CD4-positive, alpha-beta T cell treated with Interleukin-1 beta for 1 hour (primary cell): ENCODE measurements around the gene PPP1R7.

Experiments used
- DNase-seq, 2 donors: peaks; one replicate each; pipeline ENCODE4 v3.0.0-alpha.2; 2020 to 2022

Gene PPP1R7

DNA sequence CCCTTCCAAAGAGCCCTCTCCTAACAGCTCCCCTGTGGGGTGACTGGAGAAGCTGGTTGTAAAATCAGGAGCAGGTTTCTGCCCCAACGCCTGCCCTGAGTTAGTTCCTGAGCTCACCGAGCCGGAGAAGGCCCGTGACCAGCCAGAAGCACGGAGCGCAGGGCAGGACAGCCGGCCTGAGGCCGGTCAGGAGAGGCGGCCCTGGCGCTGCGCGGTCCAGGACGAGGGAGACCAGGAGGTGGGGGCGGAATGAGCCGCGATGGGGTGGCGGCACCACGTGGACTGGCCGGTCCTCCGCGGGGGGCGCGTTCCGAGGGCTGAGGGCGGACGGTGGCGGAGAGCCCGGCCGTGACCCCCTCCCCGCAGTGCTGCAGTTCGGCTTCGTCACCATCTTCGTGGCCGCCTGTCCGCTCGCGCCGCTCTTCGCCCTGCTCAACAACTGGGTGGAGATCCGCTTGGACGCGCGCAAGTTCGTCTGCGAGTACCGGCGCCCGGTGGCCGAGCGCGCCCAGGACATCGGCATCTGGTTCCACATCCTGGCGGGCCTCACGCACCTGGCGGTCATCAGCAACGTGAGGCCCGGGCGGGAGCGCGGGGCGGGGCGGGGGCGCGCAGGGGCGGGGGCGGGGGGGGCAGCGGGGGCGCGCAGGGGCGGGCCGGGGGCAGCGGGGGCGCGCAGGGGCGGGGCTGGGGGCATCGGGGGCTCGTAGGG is 67.2 kb downstream of the PPP1R7 start:
- peak; percentile 31 to 43 for DNase-seq

DNA sequence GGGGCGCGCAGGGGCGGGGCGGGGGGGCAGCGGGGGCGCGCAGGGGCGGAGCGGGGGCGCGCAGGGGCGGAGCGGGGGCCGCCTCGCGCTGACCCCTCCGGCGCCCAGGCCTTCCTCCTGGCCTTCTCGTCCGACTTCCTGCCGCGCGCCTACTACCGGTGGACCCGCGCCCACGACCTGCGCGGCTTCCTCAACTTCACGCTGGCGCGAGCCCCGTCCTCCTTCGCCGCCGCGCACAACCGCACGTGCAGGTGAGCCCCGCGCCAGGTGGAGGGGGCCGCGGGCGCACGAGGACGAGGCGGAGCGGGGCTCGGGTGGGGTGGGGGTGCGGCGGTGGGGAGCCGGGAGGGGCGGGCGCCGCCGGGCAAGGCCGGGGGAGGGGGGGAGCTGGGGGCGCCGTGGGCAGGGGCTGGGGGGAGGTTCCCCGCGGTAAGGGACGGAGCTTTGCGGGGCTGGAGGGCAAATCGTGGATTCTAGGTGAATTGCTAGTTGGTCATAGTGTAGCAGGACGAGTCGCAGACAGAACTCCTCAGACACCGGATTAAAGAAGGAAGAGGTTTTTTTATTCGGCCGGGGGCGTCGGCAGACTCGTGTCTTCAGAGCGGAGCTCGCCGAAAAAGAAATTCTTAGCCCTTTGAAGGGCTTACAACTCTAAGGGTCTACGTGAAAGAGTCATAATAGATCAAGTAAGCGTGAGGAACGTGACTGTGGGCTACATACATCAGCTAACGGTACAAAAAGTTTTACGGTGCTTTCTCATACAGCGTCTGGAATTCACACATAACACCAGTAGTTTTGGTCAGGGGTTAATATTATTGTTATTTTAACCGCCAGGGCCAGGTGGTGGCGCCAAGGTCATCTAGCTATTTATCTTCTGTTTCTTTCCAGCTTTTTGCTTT is 68.1 kb downstream of the PPP1R7 start:
- peak; percentile 44 to 47 for DNase-seq

DNA sequence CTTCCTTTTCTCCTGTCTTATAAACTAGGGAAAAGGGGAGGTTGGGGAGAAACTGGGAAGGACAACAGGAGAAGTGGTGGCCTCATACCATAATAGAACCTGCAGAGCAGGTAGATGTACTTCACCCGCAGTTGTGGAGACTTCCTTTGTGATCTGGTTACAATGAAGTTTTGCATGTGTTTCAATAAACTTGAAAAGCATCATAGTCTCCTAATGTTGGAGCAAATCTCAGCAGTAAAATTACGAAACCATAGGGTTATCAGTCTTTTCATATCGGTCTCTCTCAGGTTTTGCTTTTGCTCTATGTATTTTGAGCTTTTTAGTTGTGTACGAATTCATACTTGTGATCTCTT is 68.7 kb downstream of the PPP1R7 start:
- no peak for DNase-seq

DNA sequence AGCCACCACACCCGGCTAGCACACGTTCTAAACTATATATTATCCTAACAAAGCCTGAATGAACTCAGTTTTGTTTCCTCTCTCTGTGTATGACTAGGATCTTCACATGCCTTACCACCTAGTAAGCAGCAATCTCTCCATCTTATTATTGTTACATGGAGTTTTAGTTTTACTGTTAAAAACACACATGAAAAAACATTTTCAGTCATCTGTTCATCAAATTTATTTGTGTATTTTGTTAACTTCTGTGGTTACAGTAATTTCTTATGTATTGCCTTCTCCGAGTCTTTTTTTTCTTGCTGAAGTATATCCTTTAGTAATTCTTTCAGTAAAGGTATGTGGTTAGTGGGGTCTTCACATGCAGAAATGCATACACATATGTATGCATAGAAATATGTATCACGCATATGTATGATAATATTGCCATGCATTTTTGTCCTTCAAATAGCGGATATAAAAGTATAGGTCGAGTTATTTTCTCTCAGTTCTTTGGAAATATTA is 69.6 kb downstream of the PPP1R7 start:
- DNase-seq = no peak

DNA sequence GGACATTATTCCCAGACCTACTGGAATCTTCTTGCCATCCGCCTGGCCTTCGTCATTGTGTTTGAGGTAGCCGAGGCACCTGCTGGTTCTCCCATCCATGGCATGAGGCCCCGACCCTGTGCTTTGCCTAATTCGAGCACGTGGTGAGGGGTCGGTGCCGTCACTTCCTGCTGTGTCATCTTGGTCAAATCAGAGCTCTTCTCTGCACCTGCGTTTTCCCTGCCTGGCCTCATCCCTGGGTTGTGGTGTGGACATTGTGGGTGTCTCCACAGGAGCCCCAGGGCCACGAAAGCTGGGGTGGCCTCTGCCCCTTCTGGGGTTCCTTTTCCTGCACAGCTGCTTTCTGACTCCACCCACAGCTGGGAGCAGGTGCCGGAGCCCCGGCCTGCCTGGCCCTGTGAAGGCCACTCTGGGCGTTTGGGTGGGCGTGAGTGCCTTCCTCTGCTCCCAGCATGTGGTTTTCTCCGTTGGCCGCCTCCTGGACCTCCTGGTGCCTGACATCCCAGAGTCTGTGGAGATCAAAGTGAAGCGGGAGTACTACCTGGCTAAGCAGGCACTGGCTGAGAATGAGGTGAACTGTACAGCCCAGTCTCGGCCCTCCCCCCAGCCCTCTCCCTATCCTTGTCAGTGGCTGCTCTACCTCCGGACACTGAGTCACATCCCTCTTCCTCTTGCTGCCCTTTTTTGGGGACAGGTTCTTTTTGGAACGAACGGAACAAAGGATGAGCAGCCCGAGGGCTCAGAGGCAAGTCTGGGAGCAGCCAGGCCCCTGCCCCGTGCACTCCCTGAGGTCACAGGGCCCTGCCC is 73.1 kb downstream of the PPP1R7 start:
- DNase-seq = no peak

DNA sequence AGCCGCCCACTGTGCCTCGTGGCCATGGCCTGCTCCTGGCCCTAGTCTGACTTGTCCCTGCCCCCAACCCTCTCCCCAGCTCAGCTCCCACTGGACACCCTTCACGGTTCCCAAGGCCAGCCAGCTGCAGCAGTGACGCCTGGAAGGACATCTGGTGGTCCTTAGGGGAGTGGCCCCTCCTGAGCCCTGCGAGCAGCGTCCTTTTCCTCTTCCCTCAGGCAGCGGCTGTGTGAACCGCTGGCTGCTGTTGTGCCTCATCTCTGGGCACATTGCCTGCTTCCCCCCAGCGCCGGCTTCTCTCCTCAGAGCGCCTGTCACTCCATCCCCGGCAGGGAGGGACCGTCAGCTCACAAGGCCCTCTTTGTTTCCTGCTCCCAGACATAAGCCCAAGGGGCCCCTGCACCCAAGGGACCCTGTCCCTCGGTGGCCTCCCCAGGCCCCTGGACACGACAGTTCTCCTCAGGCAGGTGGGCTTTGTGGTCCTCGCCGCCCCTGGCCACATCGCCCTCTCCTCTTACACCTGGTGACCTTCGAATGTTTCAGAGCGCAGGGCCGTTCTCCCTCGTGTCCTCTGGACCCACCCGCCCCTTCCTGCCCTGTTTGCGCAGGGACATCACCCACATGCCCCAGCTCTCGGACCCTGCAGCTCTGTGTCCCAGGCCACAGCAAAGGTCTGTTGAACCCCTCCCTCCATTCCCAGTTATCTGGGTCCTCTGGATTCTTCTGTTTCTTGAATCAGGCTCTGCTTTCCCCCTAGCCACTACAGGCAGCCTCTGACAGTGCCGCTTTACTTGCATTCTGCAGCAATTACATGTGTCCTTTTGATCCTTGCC is 74.0 kb downstream of the PPP1R7 start:
- no peak for DNase-seq

DNA sequence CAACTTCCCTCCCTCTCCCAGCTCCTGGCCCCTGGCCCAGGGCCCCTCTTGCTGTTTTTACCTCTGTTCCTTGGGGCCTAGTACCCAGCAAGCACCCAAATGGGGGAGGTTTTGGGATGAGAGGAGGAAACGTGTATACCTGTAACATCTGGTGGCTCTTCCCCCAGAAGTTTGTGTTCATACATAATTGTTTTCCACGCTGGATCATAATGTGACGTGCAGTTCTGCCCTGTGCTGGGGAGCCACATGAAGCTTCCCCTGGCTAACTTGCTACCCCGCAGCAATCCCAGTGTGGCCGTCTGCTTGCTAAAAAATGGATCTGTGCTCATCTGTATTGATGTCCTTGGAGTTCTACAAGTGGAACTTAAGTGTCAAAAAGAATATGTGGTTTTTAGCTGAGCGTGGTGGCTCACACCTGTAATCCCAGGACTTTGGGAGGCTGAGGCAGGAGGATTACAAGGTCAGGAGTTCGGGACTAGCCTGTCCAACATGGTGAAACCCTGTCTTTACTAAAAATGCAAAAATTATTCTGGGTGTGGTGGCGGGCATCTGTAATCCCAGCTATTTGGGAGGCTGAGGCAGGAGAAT is 74.7 kb downstream of the PPP1R7 start:
- no peak for DNase-seq

DNA sequence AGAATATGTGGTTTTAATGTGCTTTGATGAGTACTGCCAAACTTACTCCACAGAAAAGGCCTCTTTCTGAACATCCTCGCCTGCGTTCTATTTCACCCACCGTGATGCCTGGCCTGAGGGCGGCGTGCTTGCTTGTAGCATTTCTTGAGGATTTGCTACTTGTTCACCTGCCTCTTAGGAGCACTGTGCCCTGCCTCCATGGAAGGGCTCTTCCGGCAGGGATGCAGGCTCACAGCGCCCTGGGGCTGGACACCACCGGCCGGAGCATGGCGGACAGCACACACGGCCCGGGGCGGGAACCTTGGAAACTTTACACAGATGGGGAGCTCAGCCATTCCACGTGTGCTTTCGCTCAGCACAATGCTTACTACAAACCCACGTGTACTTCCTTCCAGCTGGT is 75.3 kb downstream of the PPP1R7 start:
- no peak for DNase-seq

DNA sequence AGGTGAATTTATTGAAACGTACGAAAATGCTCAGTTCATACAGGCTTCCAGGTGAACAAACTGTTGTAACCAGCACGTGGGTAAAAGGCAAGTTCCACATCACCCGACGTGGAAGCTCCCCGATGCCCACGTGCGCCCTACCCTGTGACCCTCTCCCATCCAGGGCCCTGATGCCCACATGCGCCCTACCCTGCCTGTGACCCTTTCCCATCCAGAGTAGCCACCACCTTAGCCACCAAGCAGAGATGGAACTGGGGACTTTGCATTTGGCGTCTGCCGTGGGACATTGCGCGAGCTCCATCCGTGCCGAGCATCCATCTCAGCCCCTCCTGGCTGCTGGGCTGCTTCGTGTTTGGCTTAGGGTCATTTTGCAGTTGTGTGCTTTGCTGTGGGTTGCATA is 75.7 kb downstream of the PPP1R7 start:
- DNase-seq = no peak

DNA sequence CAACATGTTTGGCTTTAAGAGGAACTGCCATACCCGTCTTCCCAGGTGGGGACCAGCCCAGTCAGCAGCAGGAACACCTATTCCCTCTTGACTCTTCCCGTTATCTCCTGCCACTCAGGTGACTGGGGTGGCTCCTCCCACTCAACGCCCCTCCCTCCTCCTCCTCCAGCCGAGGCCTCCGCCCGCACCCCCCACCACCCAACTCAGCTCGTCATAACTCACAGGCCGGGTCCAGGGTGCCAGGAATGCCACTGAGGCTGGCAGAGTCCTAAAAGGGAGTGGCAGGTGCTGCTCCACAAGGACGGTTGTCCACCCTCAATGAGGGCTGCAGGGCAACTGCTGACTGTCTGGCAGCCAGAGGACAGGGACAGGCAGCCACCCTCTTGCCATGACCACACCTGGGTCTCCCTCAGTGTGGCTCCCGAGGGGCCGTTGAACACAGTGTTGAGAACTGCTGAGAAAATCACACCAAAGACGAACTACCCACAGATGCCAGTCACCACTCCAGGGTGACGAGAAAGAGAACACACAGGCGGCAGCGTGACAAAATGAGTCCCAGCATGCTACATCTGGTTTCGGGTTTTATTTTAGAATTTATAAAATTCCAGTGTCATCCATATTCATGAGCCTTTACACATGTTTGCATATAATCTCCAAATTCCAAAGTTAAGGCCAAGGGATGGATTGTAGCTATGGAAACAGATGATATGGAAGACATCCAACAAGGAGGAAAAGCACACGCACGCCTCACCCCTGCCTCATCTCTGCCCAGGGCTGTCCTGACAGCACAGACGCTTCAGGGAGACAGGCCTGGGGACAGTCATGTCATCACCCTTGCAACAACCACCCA is 76.7 kb downstream of the PPP1R7 start:
- no peak for DNase-seq

DNA sequence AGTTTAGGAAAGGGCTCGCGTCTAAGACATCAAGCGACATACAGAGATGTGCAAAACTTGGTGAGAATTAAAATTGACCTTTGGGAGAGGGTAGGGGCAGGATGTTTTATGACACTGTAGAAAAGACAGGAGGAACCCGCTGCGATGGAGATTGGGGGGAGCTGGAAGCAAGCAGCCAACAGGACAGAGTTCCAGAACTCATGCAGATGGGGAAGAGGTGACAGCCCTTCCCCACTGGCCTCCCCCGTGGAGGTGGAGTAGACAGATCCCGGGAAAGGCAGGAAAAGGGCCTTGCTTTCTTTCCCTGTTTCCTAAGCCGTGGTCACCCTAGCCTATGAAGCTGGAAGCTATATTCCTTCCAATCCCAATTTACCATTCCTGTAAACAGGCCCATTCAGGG is 77.3 kb downstream of the PPP1R7 start:
- DNase-seq = no peak

DNA sequence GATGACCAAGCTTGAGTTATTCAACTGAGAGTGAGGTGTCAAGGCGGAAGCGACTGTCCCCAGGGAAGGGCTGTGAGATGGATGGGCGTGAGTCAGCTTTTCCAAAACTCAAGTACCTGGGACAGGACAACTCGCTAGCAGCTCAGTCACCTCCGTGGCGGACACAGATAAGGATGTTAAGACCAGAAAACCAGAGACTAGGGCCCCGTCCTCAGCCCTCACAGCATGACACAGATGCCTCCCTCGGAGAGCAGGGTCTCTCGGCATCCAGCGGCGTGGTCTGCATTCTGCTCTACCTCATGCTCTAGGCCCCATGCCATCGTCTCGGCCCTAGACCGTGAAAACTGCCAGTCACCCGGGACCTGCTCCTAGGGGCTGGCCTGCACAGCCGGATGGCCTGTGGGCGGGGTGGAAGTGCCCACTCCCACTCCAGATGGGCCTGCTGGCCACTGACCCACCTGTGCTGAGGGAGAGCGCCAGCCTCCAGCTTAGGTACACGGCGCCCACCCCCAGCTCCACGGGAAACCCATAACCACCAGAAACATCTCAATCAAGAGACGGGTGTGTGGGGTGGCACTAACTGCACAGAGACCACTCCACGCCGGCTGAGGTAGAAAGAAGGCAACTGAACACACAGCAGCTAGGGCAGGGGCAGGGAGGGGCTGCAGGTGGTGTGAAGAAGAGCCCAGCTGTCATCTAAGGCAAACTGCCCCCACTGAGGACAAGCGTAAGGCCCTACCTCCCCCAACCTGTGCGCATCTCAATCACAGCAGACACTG is 78.0 kb downstream of the PPP1R7 start:
- DNase-seq = no peak

DNA sequence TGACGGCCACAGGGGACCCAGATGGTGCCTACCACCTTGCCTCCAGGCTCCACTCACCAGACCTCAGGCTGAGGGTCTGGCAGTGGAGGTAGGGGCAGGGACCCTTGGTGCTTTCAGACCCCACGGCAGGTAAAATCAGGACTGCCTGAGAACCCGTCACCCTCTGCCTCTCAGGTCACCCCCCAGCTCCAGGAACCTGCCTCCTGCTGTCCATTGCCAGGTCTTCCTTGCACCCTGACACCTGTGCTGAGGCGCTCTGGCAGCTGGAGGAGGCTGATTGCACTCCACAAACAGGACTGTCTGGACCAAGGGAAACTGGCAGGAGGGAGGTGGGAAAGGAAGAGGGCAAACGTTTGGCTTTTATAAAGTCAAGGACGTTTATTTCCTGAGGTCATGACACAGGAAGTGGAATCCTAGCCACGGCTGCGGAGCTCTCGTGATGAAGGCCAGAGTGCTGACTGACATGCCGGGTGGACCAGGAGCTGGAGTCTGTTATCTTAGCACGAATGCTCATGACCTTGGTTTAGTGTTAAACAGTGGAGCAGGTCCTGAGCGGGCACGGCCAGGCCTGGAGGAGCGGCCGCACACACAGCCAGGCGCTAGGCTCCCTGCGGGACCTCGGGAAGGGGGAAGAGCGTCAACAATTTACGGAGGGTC is 78.7 kb downstream of the PPP1R7 start:
- no peak for DNase-seq

DNA sequence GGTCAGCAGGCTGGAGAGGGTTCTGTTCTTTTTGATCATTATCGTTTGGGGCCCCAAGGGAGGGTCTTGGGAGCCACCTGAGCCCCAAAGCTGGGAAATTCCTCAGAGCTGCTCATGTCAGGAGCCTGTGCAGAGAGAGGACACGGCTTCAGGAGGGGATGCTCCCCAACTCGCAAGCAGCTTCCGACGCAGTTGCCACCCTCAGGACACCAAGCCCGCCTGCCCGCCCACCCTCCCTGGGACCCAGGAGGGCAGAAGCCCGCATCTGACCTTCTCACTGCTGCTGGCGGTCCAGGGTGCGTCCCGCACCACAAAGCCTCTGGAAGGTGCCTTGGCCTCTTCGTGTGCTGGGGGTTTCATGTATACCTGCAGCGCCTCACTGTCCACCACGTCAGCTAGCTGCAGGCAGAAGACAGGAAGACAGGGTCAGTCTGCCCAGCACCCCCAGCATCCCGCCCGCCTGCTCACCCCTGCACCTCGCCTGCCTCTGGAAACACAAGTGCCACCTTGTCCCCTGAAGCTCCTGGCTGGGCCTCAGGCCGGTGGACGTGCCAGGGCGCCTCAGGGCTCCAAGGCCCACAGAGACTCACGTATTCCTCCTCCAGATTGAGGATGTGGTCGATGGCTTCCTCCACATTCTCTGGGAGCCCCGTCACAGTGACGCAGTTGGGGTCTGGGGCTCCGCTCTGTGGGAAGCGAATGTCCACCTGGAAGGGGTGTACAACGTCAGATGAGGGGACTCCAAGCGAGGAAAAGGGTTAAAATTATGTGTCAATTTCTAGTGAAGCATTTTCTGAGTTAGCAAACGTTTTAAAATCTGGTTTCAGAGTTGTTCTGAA is 79.5 kb downstream of the PPP1R7 start:
- DNase-seq = no peak

DNA sequence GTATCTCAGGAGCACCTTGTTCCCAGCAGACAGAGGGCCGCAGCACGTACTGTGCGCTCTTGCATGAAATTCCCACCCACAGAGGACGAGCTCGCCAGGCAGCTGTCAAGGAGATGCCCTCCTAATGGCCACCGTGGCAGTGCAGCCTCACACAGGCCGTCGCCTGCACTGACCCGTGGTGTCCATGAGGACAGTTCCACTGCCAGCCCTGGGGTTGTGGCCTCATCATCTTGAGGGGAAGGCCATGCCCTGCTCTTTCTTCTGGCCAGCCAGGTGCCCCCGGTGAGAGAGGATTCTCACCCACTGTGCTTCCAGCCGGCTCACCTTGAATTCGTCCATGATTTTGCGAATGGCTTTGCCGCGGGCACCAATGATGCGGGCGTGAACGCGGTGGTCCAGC is 80.2 kb downstream of the PPP1R7 start:
- no peak for DNase-seq

DNA sequence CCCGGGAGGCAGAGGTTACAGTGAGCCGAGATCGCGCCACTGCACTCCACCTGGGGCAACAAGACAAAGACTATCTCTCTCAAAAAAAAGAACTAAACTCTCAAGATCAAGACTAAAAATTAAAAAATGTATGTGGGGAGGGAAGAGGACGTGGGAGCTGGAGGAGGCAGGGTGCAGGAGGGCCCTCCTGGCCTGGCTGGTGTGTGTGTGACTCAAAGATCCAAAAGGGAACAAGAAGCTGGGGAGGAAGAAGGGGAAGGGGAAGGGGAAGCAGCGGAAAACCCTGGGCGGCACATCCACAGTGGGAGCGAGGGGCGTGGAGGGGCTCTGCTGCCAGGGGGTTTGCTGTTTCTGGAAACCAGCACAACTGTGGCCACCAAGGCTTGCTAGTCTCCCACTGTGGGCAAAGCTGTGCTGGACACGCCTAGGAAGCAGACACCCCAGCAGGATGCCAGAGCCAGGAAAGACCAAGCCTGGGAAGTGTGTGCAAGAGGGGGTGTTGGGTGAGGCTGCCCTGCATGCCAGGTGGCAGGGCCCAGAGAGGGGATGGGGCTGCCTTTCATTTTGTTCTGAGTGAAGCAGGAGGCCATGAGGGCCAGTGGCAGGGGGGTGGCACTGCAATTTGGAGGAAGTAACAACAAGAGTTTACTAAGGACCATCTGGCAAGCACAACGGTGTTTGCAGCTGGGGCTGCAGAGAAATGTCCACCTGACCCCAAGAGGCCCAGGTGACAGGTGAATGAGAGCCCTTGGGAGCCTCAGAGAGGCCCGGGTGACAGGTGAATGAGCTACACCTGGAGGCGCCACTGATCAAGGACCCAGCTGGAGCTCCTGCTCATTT is 82.7 kb downstream of the PPP1R7 start:
- no peak for DNase-seq
